Epithelial cell of prostate (primary cell): ENCODE results near the gene DCP1B.

ENCODE experiments used
- DNase-seq: peaks from one replicate; pipeline ENCODE4 v3.0.0-alpha.2; 2011; ENCODE audit warnings: low read depth, low spot score
- H3K27ac ChIP-seq: fragments of 450-650 bp; 2 replicates; pipeline ENCODE4 v1.5.1; 2017; ENCODE audit warnings: mild to moderate bottlenecking

The DCP1B gene

DNA sequence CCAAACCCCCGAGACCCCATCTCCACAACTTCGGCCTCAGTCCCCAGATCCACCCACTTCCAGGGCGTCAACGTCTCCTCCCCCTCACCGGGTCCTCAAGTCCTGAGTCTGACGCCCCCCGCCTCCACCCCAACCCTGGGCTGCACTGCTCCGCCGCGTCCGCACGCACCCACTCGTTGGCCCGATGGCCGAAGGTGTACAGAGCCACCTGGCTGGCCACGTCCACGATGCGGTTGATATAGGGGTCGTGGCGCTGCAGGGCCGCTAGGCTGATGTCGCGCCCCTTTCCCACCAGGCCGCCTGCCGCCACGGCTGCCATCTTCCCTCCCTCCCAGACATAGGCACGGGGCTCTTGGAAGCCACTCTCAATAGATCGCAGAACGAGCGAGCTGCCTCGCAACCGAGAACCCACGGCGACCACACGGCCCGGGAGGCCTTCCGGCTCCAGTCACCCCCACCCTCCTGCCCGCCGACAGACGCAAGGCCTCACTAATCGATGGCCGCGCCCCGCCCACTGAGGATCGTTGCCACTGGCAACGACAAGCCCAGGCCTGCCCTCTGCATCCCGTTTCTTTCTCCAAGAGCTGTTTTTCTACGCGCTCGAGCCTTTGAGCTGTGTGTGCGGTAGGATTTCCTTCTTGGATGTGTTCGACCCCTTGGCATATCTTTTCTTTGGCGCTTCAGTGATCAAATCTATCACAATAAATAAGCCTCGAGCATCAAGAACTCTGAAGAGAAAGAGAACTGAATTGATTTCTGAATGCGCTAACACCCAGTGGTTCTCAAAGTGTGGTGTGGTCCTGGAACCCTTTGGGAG lies at the start of gene DCP1B:
Gene DCP1B, minus strand, starts transcription at position 345 of the 817 bp plus-strand sequence. Its CDS starts 26 bp downstream, at position 319.
- DNase-seq: peak; percentile 69
- H3K27ac ChIP-seq: peak within 1 kb of the TSS; percentile 82

DNA sequence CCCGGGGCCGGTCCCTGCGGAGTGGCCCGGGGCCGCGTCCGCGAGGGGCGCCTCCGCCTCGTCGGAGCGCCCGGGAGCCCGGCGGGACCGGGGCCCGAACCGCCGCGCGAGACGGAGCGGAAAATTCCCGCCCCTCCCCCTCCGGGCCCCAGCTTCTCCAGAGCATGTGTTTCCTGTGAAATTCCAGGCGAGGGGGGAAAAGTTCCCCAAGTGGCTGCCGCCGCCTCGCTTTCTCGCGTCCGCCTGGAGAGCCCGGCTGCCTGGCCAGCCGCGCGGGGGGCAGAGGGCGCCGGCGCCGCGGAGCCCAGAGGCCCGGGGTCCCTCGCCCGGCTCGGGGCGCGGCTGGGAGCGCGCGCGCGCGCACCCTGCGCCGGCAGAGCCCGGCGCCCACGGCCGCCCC lies 49.4 kb upstream of the DCP1B start:
- DNase-seq: no peak

DNA sequence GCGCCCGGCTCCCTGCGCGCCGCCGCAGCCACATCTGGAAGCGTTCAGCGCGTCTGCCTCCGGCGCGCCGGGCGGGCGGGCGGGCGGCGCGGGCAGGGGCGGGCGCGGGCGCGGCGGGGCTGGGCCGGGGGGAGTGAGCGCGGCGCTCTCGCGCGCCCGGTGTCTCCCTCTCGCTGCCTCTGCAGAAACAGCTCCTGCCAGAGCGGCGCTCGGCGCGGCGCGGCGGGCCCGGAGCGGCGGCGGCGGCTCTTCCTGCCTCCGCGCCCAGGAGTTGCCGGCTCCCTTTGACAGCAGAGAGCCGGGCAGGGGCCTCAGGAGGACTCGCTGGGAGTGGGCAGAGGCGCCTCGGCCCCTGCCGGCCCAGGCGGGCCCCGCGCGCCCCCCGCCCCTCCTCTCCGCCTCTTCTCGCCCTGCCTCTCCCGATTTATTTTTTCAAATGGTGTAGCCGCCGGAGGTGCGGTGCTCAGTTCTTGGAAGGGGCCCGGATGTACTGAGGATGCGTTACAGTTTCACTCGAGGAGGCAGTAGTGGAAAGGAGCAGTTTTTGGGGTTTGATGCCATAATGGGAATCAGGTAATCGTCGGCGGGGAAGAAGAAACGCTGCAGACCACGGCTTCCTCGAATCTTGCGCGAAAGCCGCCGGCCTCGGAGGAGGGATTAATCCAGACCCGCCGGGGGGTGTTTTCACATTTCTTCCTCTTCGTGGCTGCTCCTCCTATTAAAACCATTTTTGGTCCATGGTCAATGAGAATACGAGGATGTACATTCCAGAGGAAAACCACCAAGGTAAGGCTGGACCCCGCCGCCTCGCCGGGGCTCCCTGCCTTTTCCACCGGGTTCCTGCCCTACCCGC lies 48.8 kb upstream of the DCP1B start, which contains the start of gene CACNA1C:
Gene CACNA1C, plus strand, starts transcription at position 162 of the 853 bp plus-strand sequence. Its CDS starts 576 bp downstream, at position 738.
- H3K27ac ChIP-seq: no peak within 1 kb of the TSS

More for the DNA sequence above, 49.4 kb upstream of the DCP1B start:
- H3K27ac ChIP-seq: no peak overlapping the region

DNA sequence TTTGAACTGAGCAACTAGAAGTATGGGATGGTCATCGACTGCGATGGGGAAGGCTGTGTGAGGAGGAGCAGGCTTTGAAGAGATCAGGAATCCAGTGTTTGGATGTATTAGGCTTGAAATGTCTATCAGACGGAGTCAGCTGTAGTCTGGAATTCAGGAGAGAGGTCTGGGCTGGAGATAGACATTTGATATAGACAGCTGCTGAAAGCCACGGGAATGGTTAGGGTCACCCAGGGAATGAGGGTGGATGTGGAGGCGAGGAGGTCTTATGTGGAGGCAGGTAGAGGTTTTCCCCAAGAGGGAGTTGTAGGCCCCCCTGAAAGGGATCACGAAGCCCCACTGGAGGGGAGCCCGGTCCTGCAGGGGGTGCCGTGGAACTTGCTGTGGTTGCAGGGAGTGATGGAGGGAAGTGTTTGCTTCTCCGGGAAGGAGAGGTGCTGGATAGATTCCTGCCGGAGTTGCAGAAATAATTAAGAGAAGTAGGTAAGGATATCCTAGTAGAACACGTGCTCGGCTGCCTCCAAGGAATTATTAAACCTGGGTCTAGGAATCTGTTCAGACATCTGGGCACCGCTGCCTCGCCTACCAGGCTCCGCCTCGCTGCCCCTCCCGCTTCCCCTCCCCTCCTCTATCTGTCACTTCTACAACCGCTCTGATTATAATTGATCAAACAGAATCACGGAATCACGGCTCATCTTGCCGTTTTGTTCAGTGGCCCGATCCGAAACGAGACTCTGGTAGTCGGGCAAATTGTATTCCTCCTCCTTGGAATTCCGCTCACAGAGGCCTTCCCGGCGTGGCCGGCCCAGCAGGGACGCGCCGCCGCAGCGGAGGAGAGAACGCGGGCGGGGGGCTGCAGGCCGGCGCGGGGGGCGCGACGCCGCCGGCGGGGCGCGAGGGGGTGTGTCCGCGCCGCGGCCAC lies 47.7 kb upstream of the DCP1B start:
- no peak for DNase-seq
- H3K27ac ChIP-seq: no peak overlapping the region

More for the DNA sequence above, 48.8 kb upstream of the DCP1B start, which contains the start of gene CACNA1C:
- DNase-seq: no peak

DNA sequence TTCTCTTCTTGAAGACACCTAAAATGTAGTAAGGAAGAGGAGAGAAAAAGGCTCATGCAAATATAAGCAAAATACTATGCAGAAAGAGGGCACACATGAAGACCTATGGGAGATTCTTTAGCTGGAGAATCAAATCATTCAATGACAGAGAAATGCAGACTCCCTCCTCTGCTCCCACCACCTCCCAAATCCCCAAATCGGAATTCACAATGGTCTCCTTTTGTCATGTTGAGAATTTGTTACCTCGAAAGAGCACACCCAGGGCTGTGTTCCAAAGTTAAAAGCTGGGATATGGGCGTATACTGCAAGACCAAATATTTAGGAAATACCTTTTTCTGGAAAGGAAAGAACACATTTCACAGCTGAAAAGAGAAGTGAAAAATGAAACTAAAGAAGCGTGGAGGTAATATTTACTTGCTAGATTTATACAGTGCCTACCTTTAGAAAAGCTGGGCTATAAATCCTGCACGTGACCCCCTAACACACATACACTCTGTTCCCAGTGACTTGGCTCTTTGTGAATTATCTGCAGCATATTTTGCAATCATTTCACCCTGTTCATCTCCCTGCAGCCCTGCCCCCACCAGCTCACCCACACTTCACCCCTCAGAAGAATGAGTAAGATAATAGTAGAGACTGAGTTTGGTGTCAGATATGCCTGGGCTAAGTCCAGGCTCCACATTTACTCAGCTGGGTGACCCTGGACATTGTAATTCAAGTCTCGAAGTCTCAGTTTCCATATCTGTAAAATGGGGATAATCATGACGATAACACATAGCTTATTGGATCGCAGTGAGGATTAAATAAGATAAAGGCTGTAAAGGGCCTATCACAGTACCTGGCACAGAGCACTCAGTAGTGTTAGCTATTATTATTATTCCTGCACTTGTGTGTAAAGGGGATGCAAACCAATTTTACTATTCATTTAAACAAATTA lies 45.6 kb upstream of the DCP1B start:
- no peak for DNase-seq
- no peak overlapping the region for H3K27ac ChIP-seq

DNA sequence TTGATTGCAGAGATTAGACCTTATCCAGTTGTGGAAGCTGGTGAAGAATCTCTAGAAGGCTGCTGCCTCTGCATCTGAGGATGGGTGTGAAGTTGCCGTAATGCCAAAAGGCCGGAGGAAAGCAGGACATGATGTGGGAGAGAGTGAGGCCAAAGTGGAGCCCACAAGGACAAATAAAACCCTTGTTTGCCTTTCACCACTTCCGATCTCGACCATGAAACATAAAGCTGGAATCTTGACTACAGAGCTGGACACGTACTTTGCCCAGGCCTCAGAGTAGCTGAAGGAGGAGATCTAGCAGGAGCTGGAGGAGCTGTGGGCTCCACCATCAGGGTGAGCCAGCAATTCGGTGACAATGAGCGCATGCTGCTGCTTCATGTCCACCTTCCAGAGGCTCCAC lies 43.5 kb upstream of the DCP1B start:
- H3K27ac ChIP-seq: no peak overlapping the region
- DNase-seq: no peak

DNA sequence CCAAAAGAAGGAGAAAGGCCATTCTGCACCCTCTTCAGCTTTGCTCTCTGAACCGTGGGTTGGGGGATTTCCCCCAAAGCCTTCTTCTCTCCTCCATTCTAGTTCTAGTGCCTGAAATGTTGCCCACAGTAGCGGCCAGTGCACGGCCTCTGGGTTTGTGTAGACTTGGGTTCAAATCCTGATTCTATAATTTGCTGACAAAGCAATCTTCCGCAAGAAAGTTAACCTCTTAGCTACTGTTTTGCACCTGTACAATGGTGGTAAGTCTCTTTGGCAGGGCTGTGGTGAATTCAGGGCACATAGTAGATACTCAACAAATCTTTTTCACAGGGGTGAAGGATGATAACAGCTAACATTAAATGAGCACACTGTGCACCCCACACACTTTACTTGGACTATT lies 42.7 kb upstream of the DCP1B start:
- no peak overlapping the region for H3K27ac ChIP-seq
- DNase-seq: no peak

DNA sequence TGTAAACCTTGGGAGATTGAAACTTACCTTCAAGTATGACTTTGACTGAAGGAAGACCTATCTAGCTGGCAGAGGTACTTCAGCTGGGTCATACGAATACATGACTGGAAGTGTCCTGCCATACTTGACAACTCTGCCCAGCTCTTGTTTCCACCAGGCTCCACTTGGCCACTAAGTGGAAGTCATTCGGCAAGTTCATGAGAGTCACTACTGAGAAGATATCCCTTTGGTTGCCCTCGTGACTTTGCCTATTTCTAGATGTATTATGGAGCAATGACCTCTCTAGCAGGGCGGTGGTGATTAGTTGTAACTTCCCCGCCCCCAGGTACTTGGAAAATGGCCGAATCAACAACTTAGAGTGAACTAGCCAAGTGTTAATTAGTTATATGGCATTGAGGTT lies 39.9 kb upstream of the DCP1B start:
- DNase-seq: no peak
- no peak overlapping the region for H3K27ac ChIP-seq

DNA sequence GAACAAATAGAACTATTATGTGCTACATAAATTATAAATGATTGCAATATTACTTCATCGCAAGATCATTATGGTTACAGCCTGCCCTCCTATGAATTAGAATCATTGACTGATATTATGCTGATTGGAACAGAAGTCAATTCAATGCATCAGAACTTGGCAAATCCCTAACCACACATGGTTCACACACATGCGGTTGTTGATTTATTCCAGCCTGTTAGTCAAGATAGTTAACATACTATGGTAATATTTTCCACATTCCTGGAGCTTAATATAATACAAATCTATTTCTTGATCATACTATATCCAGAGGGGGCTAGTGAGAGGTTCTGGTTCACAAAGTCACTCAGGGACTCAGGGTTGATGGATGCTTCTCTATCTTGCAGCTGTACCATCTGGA lies 38.8 kb upstream of the DCP1B start:
- DNase-seq: no peak

DNA sequence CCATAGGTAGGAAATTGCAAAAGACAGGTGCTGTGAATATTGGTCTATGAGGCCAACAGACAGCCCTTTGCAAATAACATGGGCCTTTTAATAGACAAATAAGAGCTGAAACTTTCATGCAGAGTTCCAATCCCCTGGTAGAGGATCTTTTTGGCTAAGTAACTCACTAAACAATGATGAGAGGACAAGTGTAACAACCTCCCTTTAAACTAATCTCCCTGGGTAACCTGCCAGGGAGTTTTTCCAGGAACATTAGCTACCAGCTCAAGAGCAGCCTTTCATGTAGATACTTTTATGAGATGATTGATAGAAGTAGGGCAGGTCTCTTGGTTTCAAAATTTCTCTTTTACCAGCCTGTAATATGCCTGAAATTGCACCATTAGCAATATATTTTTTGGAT lies 34.8 kb upstream of the DCP1B start:
- DNase-seq: no peak
- H3K27ac ChIP-seq: no peak overlapping the region

More for the DNA sequence above, 38.8 kb upstream of the DCP1B start:
- H3K27ac ChIP-seq: no peak overlapping the region

DNA sequence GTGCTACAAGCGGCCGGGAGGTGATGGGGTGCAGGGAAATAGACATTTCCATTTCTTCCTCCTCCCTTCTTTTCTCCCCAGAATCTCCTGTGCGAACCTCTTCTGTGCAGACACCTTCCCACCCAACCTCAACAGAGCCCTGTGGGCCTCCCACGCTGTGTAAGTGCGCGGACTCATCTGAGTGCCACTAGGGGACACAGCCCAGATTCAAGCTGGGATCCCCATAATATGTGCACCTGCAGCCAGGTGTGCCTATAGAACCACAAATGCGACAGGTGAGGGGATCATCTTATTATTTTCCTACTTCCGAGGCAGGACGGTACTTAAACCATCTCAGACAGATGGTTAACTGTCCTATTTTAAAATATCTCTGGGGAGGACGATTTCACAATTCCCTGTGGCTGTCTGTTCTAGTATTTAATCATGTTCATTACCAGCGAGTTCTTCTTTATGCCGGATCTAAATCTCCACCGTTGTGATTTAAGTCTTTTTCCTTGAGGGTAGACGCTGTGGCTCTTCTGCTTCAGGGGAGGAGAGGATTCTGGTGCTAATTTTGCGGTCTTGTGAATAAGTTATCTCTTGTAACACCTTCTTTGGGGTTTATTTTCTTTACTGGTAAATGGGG lies 31.3 kb upstream of the DCP1B start:
- DNase-seq: no peak
- H3K27ac ChIP-seq: no peak overlapping the region

DNA sequence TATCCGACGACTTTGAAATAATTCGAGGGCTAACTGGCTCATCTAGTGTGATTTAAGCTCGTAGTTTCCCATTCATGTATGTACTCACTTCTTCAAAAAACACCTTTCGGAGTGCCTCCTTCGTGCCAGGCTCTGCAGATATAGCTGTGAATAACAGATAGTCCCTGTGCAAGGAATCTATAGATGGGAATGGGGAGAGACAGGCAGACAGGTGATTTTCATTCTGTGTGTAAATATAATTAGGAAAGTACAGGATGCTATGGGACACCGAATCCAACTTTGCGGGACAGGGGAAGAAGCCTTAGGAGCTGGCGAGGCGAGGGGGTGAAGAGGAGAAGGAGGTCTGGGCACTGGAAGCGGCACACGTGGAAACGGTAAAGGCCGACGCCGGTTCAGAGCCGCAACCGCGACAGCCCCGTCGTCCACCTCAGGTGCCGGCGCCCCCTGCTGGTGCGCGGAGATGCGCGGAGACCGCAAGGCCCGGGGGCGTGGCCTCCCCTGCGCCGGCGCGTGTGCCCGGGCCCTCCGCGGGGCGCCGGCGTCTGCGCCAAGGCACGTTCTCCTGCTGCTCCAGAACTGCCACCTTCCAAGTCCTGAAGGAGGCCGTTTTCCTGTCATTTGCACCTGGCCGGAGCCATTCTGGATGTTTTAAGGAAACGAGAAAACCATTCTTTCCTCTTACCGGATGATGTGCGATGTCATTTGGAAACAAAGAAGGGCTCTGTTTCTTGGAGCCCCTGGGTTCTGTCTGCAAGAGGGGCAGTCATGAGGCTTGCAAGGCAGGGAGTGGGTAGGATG lies 30.6 kb upstream of the DCP1B start:
- no peak overlapping the region for H3K27ac ChIP-seq
- peak; percentile 12 for DNase-seq

DNA sequence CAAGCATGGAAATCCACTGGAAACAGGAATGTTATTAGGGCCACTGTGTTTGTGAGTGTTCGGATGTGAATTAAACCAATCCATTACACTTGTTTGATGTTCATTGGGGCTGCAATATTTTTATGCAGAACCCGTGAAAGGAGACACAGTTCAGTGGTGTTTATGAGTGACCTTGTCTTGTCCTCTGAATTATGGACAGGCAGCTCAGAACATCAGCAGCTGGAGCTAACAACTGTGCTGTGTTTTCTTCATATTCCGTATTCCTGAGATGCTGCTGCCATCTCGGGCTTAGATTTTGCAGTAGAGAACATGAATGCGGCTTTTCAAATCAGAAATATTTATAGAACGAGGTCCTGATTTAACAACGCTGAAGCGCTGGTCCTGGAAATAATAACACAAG lies 28.2 kb upstream of the DCP1B start:
- no peak overlapping the region for H3K27ac ChIP-seq
- DNase-seq: no peak

DNA sequence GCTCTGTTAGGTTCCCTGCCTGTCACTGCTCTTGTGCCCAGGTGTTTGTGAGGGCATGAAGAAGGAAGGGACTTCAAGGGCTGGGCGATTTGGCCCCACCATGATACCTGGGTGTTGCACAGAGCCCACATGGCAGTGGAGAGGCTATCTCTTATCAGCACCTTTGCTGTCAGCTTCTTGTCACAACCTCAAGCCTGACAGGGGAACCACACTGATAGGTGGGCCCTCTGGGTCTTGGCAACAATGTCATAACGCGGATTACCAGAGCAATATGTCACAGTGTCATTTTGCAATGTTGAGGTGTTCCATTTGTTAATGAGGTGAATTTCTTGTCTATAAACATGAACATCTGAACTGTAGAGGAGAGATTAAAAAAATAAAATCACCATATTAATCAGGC lies 25.6 kb upstream of the DCP1B start:
- no peak for DNase-seq

DNA sequence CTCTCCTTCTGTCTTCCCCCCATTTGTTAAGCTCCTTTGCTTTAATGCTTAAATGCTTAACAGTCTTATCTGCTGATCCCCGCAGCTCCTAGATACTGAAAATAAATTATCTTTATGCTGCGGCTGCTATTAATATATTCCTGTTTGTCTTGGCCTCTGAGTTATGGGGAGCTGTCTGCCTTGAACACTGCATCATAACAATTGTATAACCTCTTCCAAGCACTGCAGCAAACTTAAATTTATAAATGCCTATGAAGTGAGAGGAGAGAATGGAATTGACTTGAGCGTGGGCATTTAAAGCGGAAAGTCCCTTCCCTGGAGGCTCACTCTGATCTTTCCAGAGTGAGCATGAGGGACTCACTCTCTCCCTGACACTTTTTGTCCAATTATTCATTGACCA lies 23.1 kb upstream of the DCP1B start:
- no peak overlapping the region for H3K27ac ChIP-seq
- no peak for DNase-seq

More for the DNA sequence above, 25.6 kb upstream of the DCP1B start:
- no peak overlapping the region for H3K27ac ChIP-seq

DNA sequence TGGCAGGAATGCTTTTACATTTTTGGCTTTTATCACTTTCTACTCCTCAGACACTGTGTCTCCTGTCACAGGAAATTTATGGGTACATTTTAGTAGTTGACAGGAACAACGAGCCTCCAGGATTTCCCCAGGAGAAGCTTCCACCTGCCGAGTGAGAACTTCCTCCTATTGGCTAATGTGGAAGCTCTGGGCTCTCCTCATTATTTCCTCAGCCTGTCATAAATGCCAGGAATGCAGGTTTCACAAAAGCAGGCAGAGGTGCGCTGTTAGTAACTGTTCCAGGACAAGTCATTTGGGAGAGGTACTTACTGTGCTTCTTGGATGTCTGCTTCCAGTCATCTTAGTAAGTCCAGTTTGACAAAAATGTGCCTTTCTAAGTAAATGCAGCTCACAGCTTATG lies 19.1 kb upstream of the DCP1B start:
- no peak for DNase-seq
- H3K27ac ChIP-seq: no peak overlapping the region

DNA sequence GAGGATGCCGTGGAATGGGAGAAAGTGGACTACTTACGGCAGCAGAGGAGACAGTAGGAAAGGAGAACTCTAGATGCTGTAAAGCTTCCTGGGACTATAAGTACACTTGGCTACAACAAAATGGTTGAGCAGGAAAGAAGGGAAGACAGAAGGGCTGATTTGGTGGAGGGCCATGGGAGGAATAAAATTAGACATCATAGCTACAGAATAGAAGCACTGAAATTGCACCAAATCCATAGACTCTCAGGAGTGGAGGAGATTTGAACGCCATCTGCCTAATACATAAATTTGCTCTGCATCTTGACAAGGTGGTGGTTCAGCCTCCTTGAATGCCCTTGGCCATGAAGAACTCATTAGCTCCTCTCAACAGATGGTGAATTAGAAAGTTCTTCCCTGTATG lies 16.3 kb upstream of the DCP1B start:
- no peak overlapping the region for H3K27ac ChIP-seq
- no peak for DNase-seq

DNA sequence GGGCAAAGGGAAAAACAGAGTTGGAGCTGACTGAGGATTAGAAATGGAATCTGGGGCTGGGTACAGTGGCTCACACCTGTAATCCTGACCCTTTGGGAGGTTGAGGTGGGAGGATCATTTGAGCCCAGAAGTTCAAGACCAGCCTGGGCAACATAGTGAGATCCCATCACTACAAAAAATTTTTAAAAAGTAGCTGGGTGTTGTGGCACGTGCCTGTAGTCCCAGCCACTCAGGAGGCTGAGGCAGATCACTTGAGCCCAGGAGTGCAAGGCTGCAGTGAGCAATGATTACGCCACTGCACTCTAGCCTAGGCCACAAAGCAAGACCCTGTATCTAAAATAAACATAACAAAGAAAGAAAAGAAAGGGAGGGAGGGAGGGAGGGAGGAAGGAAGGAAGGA lies 14.9 kb upstream of the DCP1B start:
- no peak for DNase-seq
- H3K27ac ChIP-seq: no peak overlapping the region
